ENCODE measurements around the gene PLEKHA7.

DNA sequence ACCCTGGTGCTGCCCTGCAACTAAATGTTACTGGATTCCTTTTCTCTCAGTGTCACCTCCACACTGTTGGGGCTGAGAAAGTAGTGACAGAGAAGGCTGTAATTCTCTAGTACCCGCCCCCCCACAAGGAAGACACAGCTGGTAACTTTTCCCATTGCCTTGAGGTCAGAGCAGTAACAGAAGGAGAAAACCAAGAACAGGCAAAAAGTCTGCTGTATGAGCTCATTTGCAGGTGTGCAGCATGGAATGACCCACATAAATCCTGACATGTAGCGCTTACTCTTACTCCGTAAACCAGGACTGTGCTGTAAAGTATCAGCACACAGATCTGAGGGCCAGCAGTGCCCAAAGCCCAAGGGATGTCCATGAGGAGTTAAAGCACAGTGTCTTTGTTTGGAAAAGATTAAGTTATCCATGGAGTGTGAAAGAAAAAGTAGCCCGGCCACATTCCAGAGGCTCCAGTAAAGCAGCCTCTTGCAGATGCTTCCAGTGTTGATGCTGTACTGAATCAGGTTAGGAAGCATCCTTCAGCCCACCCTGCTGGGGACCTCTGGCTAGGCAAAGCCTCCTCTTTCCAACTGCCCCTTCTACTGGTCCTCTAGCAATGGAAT, 120.7 kb downstream of the PLEKHA7 start:
- no peak for TF ChIP-seq POLR2A (IDR thresholded peaks at IDR 0.05)
- TF ChIP-seq, protein P1, sequence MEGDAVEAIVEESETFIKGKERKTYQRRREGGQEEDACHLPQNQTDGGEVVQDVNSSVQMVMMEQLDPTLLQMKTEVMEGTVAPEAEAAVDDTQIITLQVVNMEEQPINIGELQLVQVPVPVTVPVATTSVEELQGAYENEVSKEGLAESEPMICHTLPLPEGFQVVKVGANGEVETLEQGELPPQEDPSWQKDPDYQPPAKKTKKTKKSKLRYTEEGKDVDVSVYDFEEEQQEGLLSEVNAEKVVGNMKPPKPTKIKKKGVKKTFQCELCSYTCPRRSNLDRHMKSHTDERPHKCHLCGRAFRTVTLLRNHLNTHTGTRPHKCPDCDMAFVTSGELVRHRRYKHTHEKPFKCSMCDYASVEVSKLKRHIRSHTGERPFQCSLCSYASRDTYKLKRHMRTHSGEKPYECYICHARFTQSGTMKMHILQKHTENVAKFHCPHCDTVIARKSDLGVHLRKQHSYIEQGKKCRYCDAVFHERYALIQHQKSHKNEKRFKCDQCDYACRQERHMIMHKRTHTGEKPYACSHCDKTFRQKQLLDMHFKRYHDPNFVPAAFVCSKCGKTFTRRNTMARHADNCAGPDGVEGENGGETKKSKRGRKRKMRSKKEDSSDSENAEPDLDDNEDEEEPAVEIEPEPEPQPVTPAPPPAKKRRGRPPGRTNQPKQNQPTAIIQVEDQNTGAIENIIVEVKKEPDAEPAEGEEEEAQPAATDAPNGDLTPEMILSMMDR (IDR thresholded peaks at IDR 0.05), result no peak

All from right lobe of liver (tissue), 4 donors.